Inflammatory macrophage treated with lipopolysaccharide for 4 hours (primary cell): Measurements from ENCODE around the gene FARS2.
A peak's percentile ranks its signal among the peaks of the same experiment; 100 is the strongest.
"Not testable (repeated sequence)": the region's sequence is repeated elsewhere in the genome, so short reads cannot be mapped to it uniquely, and the experiment has no call there.

ENCODE experiments used
- DNase-seq: peaks from one replicate; pipeline ENCODE4 v3.0.0-alpha.2; 2020

Gene FARS2

GRCh38 chr6:5673019-5673790 is 411.9 kb downstream of the FARS2 start:
- DNase-seq, result peak; percentile 40

GRCh38 chr6:5674141-5674540 is 412.8 kb downstream of the FARS2 start:
- DNase-seq, result no peak

- DNase-seq, result peak; percentile 94
Measured at GRCh38 chr6:5674721-5675120, 413.4 kb downstream of the FARS2 start.

- DNase-seq, result no peak
Measured at GRCh38 chr6:5676701-5677100, 415.4 kb downstream of the FARS2 start.

GRCh38 chr6:5677219-5678000 is 416.1 kb downstream of the FARS2 start:
- DNase-seq, result no peak

- DNase-seq, result no peak
Measured at GRCh38 chr6:5679270-5679669, 418.0 kb downstream of the FARS2 start.

GRCh38 chr6:5679691-5680090 is 418.4 kb downstream of the FARS2 start:
- DNase-seq, result peak; percentile 74

GRCh38 chr6:5680095-5680494 is 418.8 kb downstream of the FARS2 start:
- DNase-seq, result no peak

GRCh38 chr6:5681480-5681879 is 420.2 kb downstream of the FARS2 start:
- DNase-seq, result peak; percentile 56

- DNase-seq, result no peak
Measured at GRCh38 chr6:5682530-5682929, 421.2 kb downstream of the FARS2 start.

- not testable (repeated sequence) for DNase-seq
Measured at GRCh38 chr6:5683747-5684146, 422.4 kb downstream of the FARS2 start.

GRCh38 chr6:5684320-5685053 is 423.2 kb downstream of the FARS2 start:
- no peak for DNase-seq

GRCh38 chr6:5693225-5694145 is 432.2 kb downstream of the FARS2 start:
- DNase-seq, result no peak

- peak; percentile 66 for DNase-seq
Measured at GRCh38 chr6:5695260-5696245, 434.2 kb downstream of the FARS2 start.

- DNase-seq, result no peak
Measured at GRCh38 chr6:5697508-5697907, 436.2 kb downstream of the FARS2 start.

- DNase-seq, result no peak
Measured at GRCh38 chr6:5698318-5698717, 437.0 kb downstream of the FARS2 start.

- DNase-seq, result peak; percentile 90
Measured at GRCh38 chr6:5699064-5699463, 437.8 kb downstream of the FARS2 start.

GRCh38 chr6:5701174-5701573 is 439.9 kb downstream of the FARS2 start:
- no peak for DNase-seq

- no peak for DNase-seq
Measured at GRCh38 chr6:5704708-5705107, 443.4 kb downstream of the FARS2 start.

- no peak for DNase-seq
Measured at GRCh38 chr6:5705252-5705651, 443.9 kb downstream of the FARS2 start.
